GM23338 (cell line): Measurements from ENCODE around the gene IGFL4. TPM values are rescaled to one million over a fixed set of nuclear protein-coding genes. Genes with fewer than 3 reads are reported as not detected.

Experiments used
- ATAC-seq: fragments of 200-7000 bp; cut with Tn5 transposase; 3 replicates; pipeline ENCODE4 v1.9.1; 2020
- DNase-seq: peaks from one replicate; pipeline ENCODE4 v3.0.0-alpha.2; 2015; ENCODE audit warnings: low spot score
- H2AFZ ChIP-seq: fragments of 200-600 bp; sonication (generic); 2 replicates; pipeline ENCODE4 v1.8.0; 2016; ENCODE audit warnings: antibody characterized with exemption, mild to moderate bottlenecking, moderate library complexity
- H3F3A ChIP-seq: fragments of 200-600 bp; sonication (generic); replicated peaks from 2 replicates; pipeline ENCODE4 v1.8.0; 2017; ENCODE audit warnings: antibody characterized with exemption, mixed run types, low read depth
- H3K27ac ChIP-seq: fragments of 200-600 bp; sonication (generic); 2 replicates; pipeline ENCODE4 v1.6.1; 2016; ENCODE audit warnings: low read depth
- H3K27me3 ChIP-seq: fragments of 200-600 bp; sonication (generic); 2 replicates; pipeline ENCODE4 v1.8.0; 2016; ENCODE audit warnings: mild to moderate bottlenecking, mixed run types, moderate library complexity; ENCODE audit not compliant: insufficient read depth
- H3K36me3 ChIP-seq: fragments of 200-600 bp; sonication (generic); 2 replicates; pipeline ENCODE4 v1.8.0; 2016; ENCODE audit warnings: mild to moderate bottlenecking; ENCODE audit not compliant: insufficient read depth
- H3K4me1 ChIP-seq: fragments of 200-600 bp; sonication (generic); 2 replicates; pipeline ENCODE4 v1.8.0; 2016; ENCODE audit warnings: mild to moderate bottlenecking, moderate library complexity; ENCODE audit not compliant: insufficient read depth
- H3K4me2 ChIP-seq: fragments of 200-600 bp; sonication (generic); 2 replicates; pipeline ENCODE4 v1.7.1; 2017; ENCODE audit warnings: mixed run types
- H3K4me3 ChIP-seq: fragments of 200-600 bp; sonication (generic); 2 replicates; pipeline ENCODE4 v1.6.1; 2016; ENCODE audit warnings: mixed run types
- H3K79me2 ChIP-seq: fragments of 200-600 bp; sonication (generic); replicated peaks from 2 replicates; pipeline ENCODE4 v1.8.0; 2017; ENCODE audit warnings: mild to moderate bottlenecking; ENCODE audit not compliant: insufficient read depth
- H3K9me2 ChIP-seq: fragments of 200-600 bp; sonication (generic); 2 replicates; pipeline ENCODE4 v1.8.0; 2017; ENCODE audit not compliant: insufficient read depth
- H4K20me1 ChIP-seq: fragments of 200-600 bp; sonication (generic); replicated peaks from 2 replicates; pipeline ENCODE4 v1.8.0; 2017; ENCODE audit warnings: mild to moderate bottlenecking; ENCODE audit not compliant: insufficient read depth
- H3K27ac Mint-ChIP-seq: 2 replicates; pipeline ENCODE4 v1.8.0; 2020; ENCODE audit warnings: inconsistent platforms, mild to moderate bottlenecking, moderate library complexity, mixed read lengths
- H3K27me3 Mint-ChIP-seq: 3 replicates; pipeline ENCODE4 v1.8.0; 2022; ENCODE audit warnings: low read depth, mild to moderate bottlenecking, moderate library complexity, mixed read lengths, inconsistent platforms; ENCODE audit not compliant: insufficient read depth, poor library complexity
- H3K36me3 Mint-ChIP-seq: 3 replicates; pipeline ENCODE4 v1.8.0; 2021; ENCODE audit warnings: low read depth, mild to moderate bottlenecking, inconsistent platforms, moderate library complexity, mixed read lengths
- H3K4me1 Mint-ChIP-seq: 3 replicates; pipeline ENCODE4 v1.8.0; 2020; ENCODE audit warnings: mild to moderate bottlenecking, inconsistent platforms, mixed read lengths
- H3K4me3 Mint-ChIP-seq: 3 replicates; pipeline ENCODE4 v1.8.0; 2021; ENCODE audit warnings: moderate library complexity, mild to moderate bottlenecking, inconsistent platforms, mixed read lengths
- H3K9me3 Mint-ChIP-seq: 3 replicates; pipeline ENCODE4 v1.8.0; 2020; ENCODE audit warnings: moderate library complexity, mild to moderate bottlenecking, inconsistent platforms, mixed read lengths
- CREB1 ChIP-seq: fragments of 250-450 bp; sonication (Bioruptor Pico); IDR thresholded peaks from 2 replicates; pipeline ENCODE4 v1.5.0; 2020; ENCODE audit warnings: low read depth, mild to moderate bottlenecking, moderate library complexity
- EZH2phosphoT487 ChIP-seq: fragments of 200-600 bp; sonication (generic); IDR thresholded peaks from one replicate; pipeline ENCODE4 v1.8.1; 2018; ENCODE audit warnings: antibody characterized with exemption; ENCODE audit not compliant: unreplicated experiment
- JUNB ChIP-seq: IDR thresholded peaks from one replicate; pipeline ENCODE4 v1.6.1; 2016; ENCODE audit warnings: antibody characterized with exemption; ENCODE audit not compliant: unreplicated experiment
- NANOG ChIP-seq: IDR thresholded peaks from 2 replicates; pipeline ENCODE4 v1.6.1; 2016; ENCODE audit warnings: antibody characterized with exemption, borderline replicate concordance
- POLR2AphosphoS5 ChIP-seq: IDR thresholded peaks from 2 replicates; pipeline ENCODE4 v1.6.1; 2016; ENCODE audit warnings: antibody characterized with exemption, low read depth
- ZNF114 ChIP-seq: fragments of 250-450 bp; sonication (Bioruptor Pico); IDR thresholded peaks from 2 replicates; pipeline ENCODE4 v1.5.0; 2020; ENCODE audit warnings: mild to moderate bottlenecking, moderate library complexity
- ZNF331 ChIP-seq: fragments of 250-450 bp; sonication (Bioruptor Pico); IDR thresholded peaks from 2 replicates; pipeline ENCODE4 v1.5.0; 2020; ENCODE audit warnings: low read depth, mild to moderate bottlenecking, moderate library complexity
- polyA plus RNA-seq: library from polyadenylated mRNA; unstranded; fragments of >200 nt; fragmentation: Nextera tagmentation; extraction: Ambion mirVana; gene quantifications from 2 replicates; pipeline ENCODE4 v1.2.1, GENCODE V29; 2016
- total RNA-seq: library from RNA; depleted of rRNA; stranded (reverse); fragments of >200 nt; shearing (Covaris generic); gene quantifications from 2 replicates; pipeline ENCODE4 v1.2.3, GENCODE V29; 2014
- TF ChIP-seq, protein P1 (sequence below): IDR thresholded peaks from 2 replicates; pipeline ENCODE4 v1.6.1; 2016; ENCODE audit warnings: antibody characterized with exemption
- TF ChIP-seq, protein P2 (sequence below): fragments of 250-450 bp; sonication (Bioruptor Pico); IDR thresholded peaks from 2 replicates; pipeline ENCODE4 v1.5.0; 2020; ENCODE audit warnings: mild to moderate bottlenecking, moderate library complexity
- TF ChIP-seq, protein P3 (sequence below), 2 experiments: fragments of 200-600 bp in 1 of 2; sonication (generic) in 1 of 2; conservative IDR thresholded peaks; 2 replicates each; pipeline versions ENCODE4 v1.5.1 to v1.6.1; 2016 to 2017; ENCODE audit warnings: antibody characterized with exemption in 2 of 2, low read depth in 2 of 2, mild to moderate bottlenecking in 2 of 2, moderate library complexity in 1 of 2
- TF ChIP-seq, protein P4 (sequence below): IDR thresholded peaks from one replicate; pipeline ENCODE4 v1.6.1; 2018; ENCODE audit warnings: antibody characterized with exemption; ENCODE audit not compliant: unreplicated experiment

The IGFL4 gene
- total and polyA plus RNA-seq, 2 experiments from 2014 or later, result 0.06 to 0.87 TPM

DNA sequence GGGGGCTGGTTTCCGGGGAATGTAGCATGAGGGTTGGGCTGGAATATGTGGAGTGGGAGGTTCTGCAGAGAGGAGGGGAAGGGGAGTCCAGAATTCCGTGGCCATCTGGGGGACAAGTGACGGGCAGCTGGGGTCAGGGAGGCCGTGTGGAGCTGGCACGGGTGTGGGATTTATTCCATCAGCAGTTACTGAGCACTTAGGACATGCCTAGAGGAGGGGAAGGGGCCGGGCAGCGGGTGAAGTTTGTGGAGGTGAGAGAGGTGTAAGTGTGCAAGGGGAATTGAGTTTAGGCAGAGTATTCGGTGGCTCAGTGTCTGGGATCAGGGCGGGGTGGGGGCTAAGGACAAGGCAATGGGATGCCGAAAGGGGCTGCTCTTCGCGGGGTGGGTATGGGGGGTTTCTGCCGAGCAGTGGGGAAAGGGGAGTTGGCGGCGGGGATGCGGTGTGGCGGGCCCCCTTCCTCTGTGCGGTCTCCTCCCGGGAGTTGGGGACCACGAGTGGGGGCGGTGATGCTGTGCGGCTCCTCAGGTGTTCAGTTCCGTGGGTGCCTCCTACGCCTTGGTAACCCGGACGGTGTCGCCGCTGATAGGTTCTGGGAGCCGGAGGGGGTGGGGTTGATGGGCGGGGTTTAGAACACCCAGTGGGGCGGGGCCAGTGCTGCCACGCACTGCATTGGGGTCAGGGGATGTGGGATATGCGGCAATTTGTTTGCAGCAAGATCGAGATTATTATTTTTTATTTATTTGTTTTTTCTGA is 40.1 kb downstream of the IGFL4 start (continued):
- no peak for TF ChIP-seq EZH2phosphoT487
- TF ChIP-seq, protein P1, sequence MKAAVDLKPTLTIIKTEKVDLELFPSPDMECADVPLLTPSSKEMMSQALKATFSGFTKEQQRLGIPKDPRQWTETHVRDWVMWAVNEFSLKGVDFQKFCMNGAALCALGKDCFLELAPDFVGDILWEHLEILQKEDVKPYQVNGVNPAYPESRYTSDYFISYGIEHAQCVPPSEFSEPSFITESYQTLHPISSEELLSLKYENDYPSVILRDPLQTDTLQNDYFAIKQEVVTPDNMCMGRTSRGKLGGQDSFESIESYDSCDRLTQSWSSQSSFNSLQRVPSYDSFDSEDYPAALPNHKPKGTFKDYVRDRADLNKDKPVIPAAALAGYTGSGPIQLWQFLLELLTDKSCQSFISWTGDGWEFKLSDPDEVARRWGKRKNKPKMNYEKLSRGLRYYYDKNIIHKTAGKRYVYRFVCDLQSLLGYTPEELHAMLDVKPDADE, result no peak
- no peak for TF ChIP-seq ZNF114
- TF ChIP-seq ZNF331, result no peak
- no peak for TF ChIP-seq JUNB
- no peak for TF ChIP-seq POLR2AphosphoS5

DNA sequence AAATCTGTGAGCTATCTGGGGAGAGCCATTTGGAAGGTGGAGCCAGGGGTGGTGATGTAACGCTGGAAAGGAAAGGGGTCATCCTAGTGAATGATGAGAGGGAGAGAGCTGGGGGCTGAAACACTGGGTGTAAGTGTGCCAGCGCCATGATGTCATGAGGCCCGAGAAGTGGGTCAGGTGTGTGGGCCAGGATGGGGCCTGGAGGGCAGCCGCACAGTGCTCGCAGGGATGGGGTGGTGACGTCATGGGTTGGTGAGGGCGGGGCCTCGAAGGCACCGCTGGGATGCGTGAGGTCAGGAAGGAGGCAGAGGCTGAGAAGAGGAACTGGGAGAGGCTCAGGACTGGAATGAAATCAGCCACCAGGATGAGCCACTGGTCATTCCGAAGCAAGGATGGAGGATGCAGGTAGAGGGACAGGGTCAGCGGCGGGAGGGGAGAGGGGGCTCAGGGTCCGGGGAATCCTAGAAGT is 41.1 kb downstream of the IGFL4 start:
- Mint-ChIP-seq H3K36me3 (0 out of 3 replicates have a peak, but pooled peaks cover 2% of the 10 kb centered on the region), H3K4me3 (peak overlapping the region; percentile 94), H3K27me3 (peaks cover 13% of the 10 kb centered on the region), H3K27ac (peak overlapping the region; percentile 71), H3K4me1 (peaks cover 27% of the 10 kb centered on the region), H3K9me3 (no peaks in the 10 kb centered on the region; the same call in 2 of the 3 replicates)
- H3K4me1 ChIP-seq, result peaks cover 8% of the 10 kb centered on the region
- 0 out of 2 replicates have a peak overlapping the region, but pooled peaks have one; percentile 45 for H3K27ac ChIP-seq
- ATAC-seq (peak; percentile 47), DNase-seq (peak; percentile 87)
- H3K9me2 ChIP-seq, result no peaks in the 10 kb centered on the region
- no peaks in the 10 kb centered on the region for H3K27me3 ChIP-seq
- peaks cover 7% of the 10 kb centered on the region; the same call in 1 of the 2 replicates for H3F3A ChIP-seq
- H3K79me2 ChIP-seq, result peaks cover 27% of the 10 kb centered on the region
- peak overlapping the region; percentile 97 for H3K4me2 ChIP-seq
- H3K4me3 ChIP-seq, result peak overlapping the region; percentile 88
- peak overlapping the region; percentile 87 for H2AFZ ChIP-seq
- no peaks in the 10 kb centered on the region for H3K36me3 ChIP-seq
- no peaks in the 10 kb centered on the region; the same call in 1 of the 2 replicates for H4K20me1 ChIP-seq
- TF ChIP-seq NANOG (no peak), CREB1 (peak; percentile 96), POLR2AphosphoS5 (peak; percentile 39; the same call in 1 of the 2 replicates), ZNF114 (no peak), JUNB (no peak)
- TF ChIP-seq, protein P2, sequence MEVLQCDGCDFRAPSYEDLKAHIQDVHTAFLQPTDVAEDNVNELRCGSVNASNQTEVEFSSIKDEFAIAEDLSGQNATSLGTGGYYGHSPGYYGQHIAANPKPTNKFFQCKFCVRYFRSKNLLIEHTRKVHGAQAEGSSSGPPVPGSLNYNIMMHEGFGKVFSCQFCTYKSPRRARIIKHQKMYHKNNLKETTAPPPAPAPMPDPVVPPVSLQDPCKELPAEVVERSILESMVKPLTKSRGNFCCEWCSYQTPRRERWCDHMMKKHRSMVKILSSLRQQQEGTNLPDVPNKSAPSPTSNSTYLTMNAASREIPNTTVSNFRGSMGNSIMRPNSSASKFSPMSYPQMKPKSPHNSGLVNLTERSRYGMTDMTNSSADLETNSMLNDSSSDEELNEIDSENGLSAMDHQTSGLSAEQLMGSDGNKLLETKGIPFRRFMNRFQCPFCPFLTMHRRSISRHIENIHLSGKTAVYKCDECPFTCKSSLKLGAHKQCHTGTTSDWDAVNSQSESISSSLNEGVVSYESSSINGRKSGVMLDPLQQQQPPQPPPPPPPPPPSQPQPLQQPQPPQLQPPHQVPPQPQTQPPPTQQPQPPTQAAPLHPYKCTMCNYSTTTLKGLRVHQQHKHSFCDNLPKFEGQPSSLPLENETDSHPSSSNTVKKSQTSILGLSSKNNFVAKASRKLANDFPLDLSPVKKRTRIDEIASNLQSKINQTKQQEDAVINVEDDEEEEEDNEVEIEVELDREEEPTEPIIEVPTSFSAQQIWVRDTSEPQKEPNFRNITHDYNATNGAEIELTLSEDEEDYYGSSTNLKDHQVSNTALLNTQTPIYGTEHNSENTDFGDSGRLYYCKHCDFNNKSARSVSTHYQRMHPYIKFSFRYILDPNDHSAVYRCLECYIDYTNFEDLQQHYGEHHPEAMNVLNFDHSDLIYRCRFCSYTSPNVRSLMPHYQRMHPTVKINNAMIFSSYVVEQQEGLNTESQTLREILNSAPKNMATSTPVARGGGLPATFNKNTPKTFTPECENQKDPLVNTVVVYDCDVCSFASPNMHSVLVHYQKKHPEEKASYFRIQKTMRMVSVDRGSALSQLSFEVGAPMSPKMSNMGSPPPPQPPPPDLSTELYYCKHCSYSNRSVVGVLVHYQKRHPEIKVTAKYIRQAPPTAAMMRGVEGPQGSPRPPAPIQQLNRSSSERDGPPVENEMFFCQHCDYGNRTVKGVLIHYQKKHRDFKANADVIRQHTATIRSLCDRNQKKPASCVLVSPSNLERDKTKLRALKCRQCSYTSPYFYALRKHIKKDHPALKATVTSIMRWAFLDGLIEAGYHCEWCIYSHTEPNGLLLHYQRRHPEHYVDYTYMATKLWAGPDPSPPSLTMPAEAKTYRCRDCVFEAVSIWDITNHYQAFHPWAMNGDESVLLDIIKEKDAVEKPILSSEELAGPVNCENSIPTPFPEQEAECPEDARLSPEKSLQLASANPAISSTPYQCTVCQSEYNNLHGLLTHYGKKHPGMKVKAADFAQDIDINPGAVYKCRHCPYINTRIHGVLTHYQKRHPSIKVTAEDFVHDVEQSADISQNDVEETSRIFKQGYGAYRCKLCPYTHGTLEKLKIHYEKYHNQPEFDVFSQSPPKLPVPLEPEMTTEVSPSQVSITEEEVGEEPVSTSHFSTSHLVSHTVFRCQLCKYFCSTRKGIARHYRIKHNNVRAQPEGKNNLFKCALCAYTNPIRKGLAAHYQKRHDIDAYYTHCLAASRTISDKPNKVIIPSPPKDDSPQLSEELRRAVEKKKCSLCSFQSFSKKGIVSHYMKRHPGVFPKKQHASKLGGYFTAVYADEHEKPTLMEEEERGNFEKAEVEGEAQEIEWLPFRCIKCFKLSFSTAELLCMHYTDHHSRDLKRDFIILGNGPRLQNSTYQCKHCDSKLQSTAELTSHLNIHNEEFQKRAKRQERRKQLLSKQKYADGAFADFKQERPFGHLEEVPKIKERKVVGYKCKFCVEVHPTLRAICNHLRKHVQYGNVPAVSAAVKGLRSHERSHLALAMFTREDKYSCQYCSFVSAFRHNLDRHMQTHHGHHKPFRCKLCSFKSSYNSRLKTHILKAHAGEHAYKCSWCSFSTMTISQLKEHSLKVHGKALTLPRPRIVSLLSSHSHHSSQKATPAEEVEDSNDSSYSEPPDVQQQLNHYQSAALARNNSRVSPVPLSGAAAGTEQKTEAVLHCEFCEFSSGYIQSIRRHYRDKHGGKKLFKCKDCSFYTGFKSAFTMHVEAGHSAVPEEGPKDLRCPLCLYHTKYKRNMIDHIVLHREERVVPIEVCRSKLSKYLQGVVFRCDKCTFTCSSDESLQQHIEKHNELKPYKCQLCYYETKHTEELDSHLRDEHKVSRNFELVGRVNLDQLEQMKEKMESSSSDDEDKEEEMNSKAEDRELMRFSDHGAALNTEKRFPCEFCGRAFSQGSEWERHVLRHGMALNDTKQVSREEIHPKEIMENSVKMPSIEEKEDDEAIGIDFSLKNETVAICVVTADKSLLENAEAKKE (CRISPR knock-in tag), result no peak
- TF ChIP-seq, protein P3, sequence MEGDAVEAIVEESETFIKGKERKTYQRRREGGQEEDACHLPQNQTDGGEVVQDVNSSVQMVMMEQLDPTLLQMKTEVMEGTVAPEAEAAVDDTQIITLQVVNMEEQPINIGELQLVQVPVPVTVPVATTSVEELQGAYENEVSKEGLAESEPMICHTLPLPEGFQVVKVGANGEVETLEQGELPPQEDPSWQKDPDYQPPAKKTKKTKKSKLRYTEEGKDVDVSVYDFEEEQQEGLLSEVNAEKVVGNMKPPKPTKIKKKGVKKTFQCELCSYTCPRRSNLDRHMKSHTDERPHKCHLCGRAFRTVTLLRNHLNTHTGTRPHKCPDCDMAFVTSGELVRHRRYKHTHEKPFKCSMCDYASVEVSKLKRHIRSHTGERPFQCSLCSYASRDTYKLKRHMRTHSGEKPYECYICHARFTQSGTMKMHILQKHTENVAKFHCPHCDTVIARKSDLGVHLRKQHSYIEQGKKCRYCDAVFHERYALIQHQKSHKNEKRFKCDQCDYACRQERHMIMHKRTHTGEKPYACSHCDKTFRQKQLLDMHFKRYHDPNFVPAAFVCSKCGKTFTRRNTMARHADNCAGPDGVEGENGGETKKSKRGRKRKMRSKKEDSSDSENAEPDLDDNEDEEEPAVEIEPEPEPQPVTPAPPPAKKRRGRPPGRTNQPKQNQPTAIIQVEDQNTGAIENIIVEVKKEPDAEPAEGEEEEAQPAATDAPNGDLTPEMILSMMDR (conservative IDR thresholded peaks at IDR 0.05; ENCODE audit: low read depth in 2 of 2), result no peak
- TF ChIP-seq, protein P4, sequence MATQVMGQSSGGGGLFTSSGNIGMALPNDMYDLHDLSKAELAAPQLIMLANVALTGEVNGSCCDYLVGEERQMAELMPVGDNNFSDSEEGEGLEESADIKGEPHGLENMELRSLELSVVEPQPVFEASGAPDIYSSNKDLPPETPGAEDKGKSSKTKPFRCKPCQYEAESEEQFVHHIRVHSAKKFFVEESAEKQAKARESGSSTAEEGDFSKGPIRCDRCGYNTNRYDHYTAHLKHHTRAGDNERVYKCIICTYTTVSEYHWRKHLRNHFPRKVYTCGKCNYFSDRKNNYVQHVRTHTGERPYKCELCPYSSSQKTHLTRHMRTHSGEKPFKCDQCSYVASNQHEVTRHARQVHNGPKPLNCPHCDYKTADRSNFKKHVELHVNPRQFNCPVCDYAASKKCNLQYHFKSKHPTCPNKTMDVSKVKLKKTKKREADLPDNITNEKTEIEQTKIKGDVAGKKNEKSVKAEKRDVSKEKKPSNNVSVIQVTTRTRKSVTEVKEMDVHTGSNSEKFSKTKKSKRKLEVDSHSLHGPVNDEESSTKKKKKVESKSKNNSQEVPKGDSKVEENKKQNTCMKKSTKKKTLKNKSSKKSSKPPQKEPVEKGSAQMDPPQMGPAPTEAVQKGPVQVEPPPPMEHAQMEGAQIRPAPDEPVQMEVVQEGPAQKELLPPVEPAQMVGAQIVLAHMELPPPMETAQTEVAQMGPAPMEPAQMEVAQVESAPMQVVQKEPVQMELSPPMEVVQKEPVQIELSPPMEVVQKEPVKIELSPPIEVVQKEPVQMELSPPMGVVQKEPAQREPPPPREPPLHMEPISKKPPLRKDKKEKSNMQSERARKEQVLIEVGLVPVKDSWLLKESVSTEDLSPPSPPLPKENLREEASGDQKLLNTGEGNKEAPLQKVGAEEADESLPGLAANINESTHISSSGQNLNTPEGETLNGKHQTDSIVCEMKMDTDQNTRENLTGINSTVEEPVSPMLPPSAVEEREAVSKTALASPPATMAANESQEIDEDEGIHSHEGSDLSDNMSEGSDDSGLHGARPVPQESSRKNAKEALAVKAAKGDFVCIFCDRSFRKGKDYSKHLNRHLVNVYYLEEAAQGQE, result no peak
